Mesendoderm (in vitro differentiated cells): ENCODE measurements around the gene SLAMF9.
"Not testable (repeated sequence)": the region's sequence is repeated elsewhere in the genome, so short reads cannot be mapped to it uniquely, and the experiment has no call there.

Source experiments
- DNase-seq: peaks from one replicate; pipeline ENCODE4 v3.0.0; 2013
- H2AK5ac ChIP-seq: 2 replicates; pipeline ENCODE4 v1.6.1; 2013; ENCODE audit warnings: low read length, inconsistent platforms
- H2BK120ac ChIP-seq: 2 replicates; pipeline ENCODE4 v1.6.1; 2013; ENCODE audit warnings: low read depth, mild to moderate bottlenecking, low read length, moderate library complexity, mixed read lengths
- H2BK15ac ChIP-seq: replicated peaks from 2 replicates; pipeline ENCODE4 v1.6.1; 2013; ENCODE audit warnings: low read depth, mild to moderate bottlenecking, moderate library complexity
- H2BK5ac ChIP-seq: 2 replicates; pipeline ENCODE4 v1.6.1; 2013; ENCODE audit warnings: low read length, inconsistent platforms
- H3K18ac ChIP-seq: 2 replicates; pipeline ENCODE4 v1.6.1; 2013; ENCODE audit warnings: mild to moderate bottlenecking, low read length, mixed read lengths
- H3K23ac ChIP-seq: one replicate; pipeline ENCODE4 v1.6.1; 2013; ENCODE audit warnings: low read length
- H3K27ac ChIP-seq: 2 replicates; pipeline ENCODE4 v1.5.1; 2013; ENCODE audit warnings: low read depth, mild to moderate bottlenecking, inconsistent platforms, low read length, moderate library complexity
- H3K27me3 ChIP-seq: 2 replicates; pipeline ENCODE4 v1.6.1; 2013; ENCODE audit warnings: low read length, control low read depth, mild to moderate bottlenecking, inconsistent platforms; ENCODE audit not compliant: insufficient read depth, poor library complexity
- H3K36me3 ChIP-seq: 2 replicates; pipeline ENCODE4 v1.6.1; 2013; ENCODE audit warnings: low read length, inconsistent platforms; ENCODE audit not compliant: control insufficient read depth, insufficient read depth
- H3K4ac ChIP-seq: one replicate; pipeline ENCODE4 v1.6.1; 2013; ENCODE audit warnings: low read depth, mild to moderate bottlenecking, low read length, moderate library complexity
- H3K4me1 ChIP-seq: 2 replicates; pipeline ENCODE4 v1.6.1; 2013; ENCODE audit warnings: low read depth, low read length, inconsistent platforms; ENCODE audit not compliant: control insufficient read depth
- H3K4me2 ChIP-seq: 2 replicates; pipeline ENCODE4 v1.6.1; 2013; ENCODE audit warnings: low read length
- H3K4me3 ChIP-seq: 2 replicates; pipeline ENCODE4 v1.5.1; 2013; ENCODE audit warnings: mild to moderate bottlenecking, low read length
- H3K56ac ChIP-seq: one replicate; pipeline ENCODE4 v1.6.1; 2013; ENCODE audit warnings: low read length
- H3K79me1 ChIP-seq: 2 replicates; pipeline ENCODE4 v1.6.1; 2013; ENCODE audit warnings: low read length, inconsistent platforms
- H3K79me2 ChIP-seq: 2 replicates; pipeline ENCODE4 v1.6.1; 2013; ENCODE audit warnings: mild to moderate bottlenecking, low read length; ENCODE audit not compliant: control insufficient read depth, insufficient read depth
- H3K9ac ChIP-seq: 2 replicates; pipeline ENCODE4 v1.6.1; 2013; ENCODE audit warnings: low read length, inconsistent platforms
- H4K5ac ChIP-seq: one replicate; pipeline ENCODE4 v1.6.1; 2013; ENCODE audit warnings: low read length
- H4K8ac ChIP-seq: one replicate; pipeline ENCODE4 v1.6.1; 2013; ENCODE audit warnings: low read depth, mild to moderate bottlenecking, control low read depth, low read length, moderate library complexity
- WGBS: extraction: QIAGEN DNeasy Blood & Tissue Kit; methylation state at CpG from one replicate; pipeline ENCODE4 v1.1.7; 2013; ENCODE audit warnings: low lambda C conversion rate, missing lambda C conversion rate; ENCODE audit not compliant: insufficient coverage; ENCODE audit errors: extremely low coverage; 5-methylcytosine and 5-hydroxymethylcytosine counted together

Gene SLAMF9

DNA sequence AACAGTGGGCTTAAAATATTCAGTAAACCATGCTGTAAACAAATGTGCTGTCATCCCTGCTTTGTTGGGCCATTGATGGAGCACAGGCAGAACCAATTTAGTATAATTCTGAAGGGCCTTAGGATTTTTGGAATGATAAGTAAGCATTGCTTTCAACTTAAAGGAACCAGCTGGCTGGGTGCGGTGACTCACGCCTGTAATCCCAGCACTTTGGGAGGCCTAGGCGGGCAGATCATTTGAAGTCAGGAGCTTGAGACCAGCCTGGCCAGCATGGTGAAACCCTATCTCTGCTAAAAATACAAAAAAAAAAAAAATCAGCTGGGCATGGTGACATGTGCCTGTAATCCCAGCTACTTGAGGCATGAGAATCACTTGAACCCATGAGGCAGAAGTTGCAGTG lies 50.0 kb downstream of the SLAMF9 start:
- not testable (repeated sequence) for H2AK5ac ChIP-seq, H4K5ac ChIP-seq, H3K23ac ChIP-seq, H2BK15ac ChIP-seq, H3K36me3 ChIP-seq, DNase-seq, H3K9ac ChIP-seq, H3K18ac ChIP-seq, H2BK120ac ChIP-seq, H3K79me1 ChIP-seq, H2BK5ac ChIP-seq, H3K4me2 ChIP-seq, H3K79me2 ChIP-seq, H3K27me3 ChIP-seq, H3K4ac ChIP-seq, H4K8ac ChIP-seq, H3K56ac ChIP-seq, H3K4me3 ChIP-seq, H3K27ac ChIP-seq
- H3K4me1 ChIP-seq, result peaks cover 15% of the 10 kb centered on the region
- WGBS, result no CpG with 5 or more reads among the region's 3 CpGs

- H3K27ac ChIP-seq, result no peak overlapping the region
- no peak overlapping the region for H2BK5ac ChIP-seq
- no peak overlapping the region for H3K4ac ChIP-seq
- H4K5ac ChIP-seq, result no peak overlapping the region
- H2AK5ac ChIP-seq, result no peak overlapping the region
- no peak overlapping the region for H2BK15ac ChIP-seq
- H3K9ac ChIP-seq, result no peak overlapping the region
- H3K23ac ChIP-seq, result no peak overlapping the region
- no peak overlapping the region for H2BK120ac ChIP-seq
- peaks cover 9% of the 10 kb centered on the region for H3K4me1 ChIP-seq
- no peaks in the 10 kb centered on the region for H3K79me2 ChIP-seq
- no peak for DNase-seq
- no peaks in the 10 kb centered on the region for H3K79me1 ChIP-seq
- no peak overlapping the region for H3K4me3 ChIP-seq
- WGBS, result no CpG with 5 or more reads among the region's 3 CpGs
- no peak overlapping the region for H3K4me2 ChIP-seq
- no peaks in the 10 kb centered on the region for H3K36me3 ChIP-seq
- no peaks in the 10 kb centered on the region for H3K27me3 ChIP-seq
- H3K56ac ChIP-seq, result no peak overlapping the region
- H4K8ac ChIP-seq, result no peak overlapping the region
- H3K18ac ChIP-seq, result no peak overlapping the region
These were observed 51.5 kb downstream of the SLAMF9 start for GRCh38 chr1:159902541-159902940.
